GM18870 (cell line): ENCODE measurements around the gene ARSI.

ENCODE experiments used
- ATAC-seq: cut with Tn5 transposase; IDR thresholded peaks from one replicate; pipeline ENCODE4 v1.9.1; 2021; ENCODE audit warnings: moderate library complexity; ENCODE audit not compliant: unreplicated experiment

The ARSI gene

GRCh38 chr5:150309101-150309885 is 6.6 kb upstream of the ARSI start:
- no peak for ATAC-seq

GRCh38 chr5:150307617-150308426 is 5.1 kb upstream of the ARSI start:
- no peak for ATAC-seq

GRCh38 chr5:150306775-150307174 is 4.1 kb upstream of the ARSI start:
- ATAC-seq = no peak

GRCh38 chr5:150305557-150305956 is 2.9 kb upstream of the ARSI start:
- ATAC-seq = no peak

GRCh38 chr5:150305095-150305494 is 2.4 kb upstream of the ARSI start:
- ATAC-seq = no peak

- ATAC-seq = no peak
These were observed 1.9 kb upstream of the ARSI start for GRCh38 chr5:150304481-150305081.

- ATAC-seq = no peak
These were observed 1.1 kb upstream of the ARSI start for GRCh38 chr5:150303660-150304386.

GRCh38 chr5:150303070-150303615 is 438 bp upstream of the ARSI start:
- ATAC-seq = no peak

- ATAC-seq = no peak
These were observed 804 bp downstream of the ARSI start for GRCh38 chr5:150301901-150302300.

GRCh38 chr5:150301170-150301505 is 1.6 kb downstream of the ARSI start:
- ATAC-seq = no peak

- no peak for ATAC-seq
These were observed 2.1 kb downstream of the ARSI start for GRCh38 chr5:150300496-150301169.

GRCh38 chr5:150299571-150300327 is 3.0 kb downstream of the ARSI start:
- ATAC-seq = no peak

GRCh38 chr5:150298701-150299451 is 3.8 kb downstream of the ARSI start:
- ATAC-seq = no peak

- ATAC-seq = no peak
These were observed 4.6 kb downstream of the ARSI start for GRCh38 chr5:150297934-150298595.

GRCh38 chr5:150297236-150297890 is 5.3 kb downstream of the ARSI start:
- no peak for ATAC-seq

GRCh38 chr5:150296496-150296895 is 6.2 kb downstream of the ARSI start:
- no peak for ATAC-seq

GRCh38 chr5:150295741-150296486 is 6.8 kb downstream of the ARSI start:
- no peak for ATAC-seq
